Chondrocyte (in vitro differentiated cells): ENCODE measurements around the gene ZNF254. TPM values are rescaled to one million over a fixed set of nuclear protein-coding genes. Genes with fewer than 3 reads are reported as not detected.

ENCODE experiments used
- DNase-seq: peaks from one replicate; pipeline ENCODE4 v3.0.0; 2021; ENCODE audit warnings: mixed read lengths, low spot score
- H3K27ac Mint-ChIP-seq: one replicate; pipeline ENCODE4 v1.8.0; 2021; ENCODE audit warnings: mild to moderate bottlenecking, moderate library complexity, mixed read lengths; ENCODE audit not compliant: unreplicated experiment
- H3K27me3 Mint-ChIP-seq: 2 replicates; pipeline ENCODE4 v1.8.0; 2021; ENCODE audit warnings: low read depth, mixed read lengths
- H3K36me3 Mint-ChIP-seq: 2 replicates; pipeline ENCODE4 v1.8.0; 2021; ENCODE audit warnings: low read depth, mixed read lengths
- H3K4me1 Mint-ChIP-seq: 2 replicates; pipeline ENCODE4 v1.8.0; 2021; ENCODE audit warnings: low read depth, mild to moderate bottlenecking, mixed read lengths
- H3K4me3 Mint-ChIP-seq: one replicate; pipeline ENCODE4 v1.8.0; 2021; ENCODE audit warnings: mild to moderate bottlenecking, moderate library complexity, mixed read lengths; ENCODE audit not compliant: unreplicated experiment
- H3K9me3 Mint-ChIP-seq: 2 replicates; pipeline ENCODE4 v1.8.0; 2021; ENCODE audit warnings: low read depth, mixed read lengths
- CTCF ChIP-seq: fragments of 200-600 bp; sonication (generic); IDR thresholded peaks from 2 replicates; pipeline ENCODE4 v1.5.0; 2021; ENCODE audit warnings: antibody characterized with exemption, mild to moderate bottlenecking, moderate library complexity
- total RNA-seq: library from RNA; stranded (reverse); gene quantifications from 3 replicates; pipeline ENCODE4 v1.2.1, GENCODE V29; 2021

Gene ZNF254
- total RNA-seq, 1 donor from 2014 or later: 13.1 TPM

GRCh38 chr19:24051516-24051915 is 35.5 kb upstream of the ZNF254 start:
- Mint-ChIP-seq H3K9me3 (no peaks in the 10 kb centered on the region), H3K4me3 (no peak overlapping the region), H3K27me3 (no peaks in the 10 kb centered on the region), H3K4me1 (peaks cover 11% of the 10 kb centered on the region), H3K36me3 (peaks cover 68% of the 10 kb centered on the region), H3K27ac (no peak overlapping the region)
- no peak for DNase-seq
- no peak for TF ChIP-seq CTCF

GRCh38 chr19:24052811-24053210 is 34.2 kb upstream of the ZNF254 start:
- no peak for DNase-seq
- H3K36me3 Mint-ChIP-seq: peaks cover 58% of the 10 kb centered on the region
- no peaks in the 10 kb centered on the region for H3K27me3 Mint-ChIP-seq
- no peak overlapping the region for H3K27ac Mint-ChIP-seq
- no peak overlapping the region for H3K4me3 Mint-ChIP-seq
- peaks cover 11% of the 10 kb centered on the region for H3K4me1 Mint-ChIP-seq
- H3K9me3 Mint-ChIP-seq: no peaks in the 10 kb centered on the region
- no peak for TF ChIP-seq CTCF

DNA sequence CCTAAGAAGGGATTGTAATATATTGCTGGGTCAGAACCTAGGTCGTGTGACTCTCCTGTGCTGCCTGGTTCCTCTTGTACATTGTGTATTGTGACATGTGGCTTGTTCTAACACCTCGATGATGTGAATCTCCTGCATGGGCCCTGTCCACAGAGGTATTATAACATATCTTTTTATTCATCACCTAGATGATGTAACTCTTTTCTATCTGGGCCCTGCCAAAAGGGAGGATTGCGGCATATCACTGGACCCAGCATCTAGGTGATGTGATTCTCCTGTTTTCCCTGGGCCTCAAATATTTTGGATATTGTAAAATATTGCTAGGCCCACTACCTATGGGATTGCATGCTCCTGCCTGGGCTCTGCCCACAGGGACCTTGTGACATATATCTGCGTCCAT is 33.4 kb upstream of the ZNF254 start:
- Mint-ChIP-seq H3K4me3 (no peak overlapping the region), H3K4me1 (peaks cover 11% of the 10 kb centered on the region), H3K9me3 (no peaks in the 10 kb centered on the region), H3K36me3 (peaks cover 54% of the 10 kb centered on the region), H3K27me3 (no peaks in the 10 kb centered on the region), H3K27ac (peak overlapping the region; percentile 49)
- no peak for TF ChIP-seq CTCF
- DNase-seq: no peak

DNA sequence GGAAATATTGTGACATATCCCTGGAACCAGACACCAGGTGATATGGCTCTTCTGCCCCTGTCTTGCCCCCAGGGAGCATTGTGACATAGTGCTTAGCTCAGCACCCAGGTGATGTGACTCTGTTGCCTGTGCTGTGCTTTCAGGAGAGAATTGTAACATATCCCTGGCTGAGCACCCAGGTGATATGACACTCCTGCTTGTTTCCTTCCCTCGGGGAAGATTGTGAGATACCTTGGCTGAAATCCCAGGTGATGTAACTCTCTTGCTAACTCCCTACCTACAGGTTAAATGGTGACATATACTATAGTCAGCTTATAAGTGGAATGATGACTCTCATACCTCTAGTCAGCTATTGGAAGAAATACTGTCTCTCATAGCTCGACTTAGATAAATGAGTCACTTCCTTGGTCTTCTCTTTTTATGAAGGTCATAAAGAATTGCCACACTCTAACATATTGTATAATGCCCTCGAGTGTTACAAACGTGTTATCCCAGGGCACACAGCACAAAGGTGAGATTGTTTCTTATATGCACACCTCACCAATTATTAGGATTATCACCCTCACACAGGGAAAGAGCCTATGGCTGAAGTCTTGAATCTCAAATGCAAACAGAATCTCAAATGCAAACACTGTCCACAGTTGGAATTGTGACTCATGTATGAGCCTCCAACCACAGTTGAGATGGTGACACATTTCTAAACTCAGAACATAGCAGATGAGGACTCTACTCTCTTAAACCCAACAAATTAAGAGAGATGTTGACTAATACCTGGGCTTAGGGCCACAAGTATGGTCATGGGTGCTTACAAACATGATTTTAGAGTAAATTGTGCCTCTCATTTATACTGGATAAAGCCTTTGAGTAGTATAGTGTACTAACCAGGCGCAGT is 32.7 kb upstream of the ZNF254 start:
- peaks cover 55% of the 10 kb centered on the region for H3K36me3 Mint-ChIP-seq

DNA sequence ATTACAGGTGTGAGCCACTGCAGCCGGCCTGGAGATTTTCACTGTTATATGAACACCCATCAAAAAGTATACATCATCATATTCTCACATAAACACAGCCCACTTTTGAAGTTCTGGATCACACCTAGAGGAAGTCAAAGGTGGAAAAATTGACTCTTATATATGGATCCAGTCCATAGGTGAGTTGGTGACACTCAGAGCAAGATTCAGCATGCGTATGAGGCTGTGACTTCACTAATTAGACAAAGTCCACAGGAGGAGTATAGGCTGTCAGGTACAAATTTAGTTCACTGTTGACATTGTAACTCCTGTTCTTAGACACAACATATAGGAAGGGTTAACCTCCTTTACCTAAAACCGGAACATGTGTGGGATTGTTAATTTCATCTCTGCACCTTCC is 31.4 kb upstream of the ZNF254 start:
- peaks cover 54% of the 10 kb centered on the region for H3K36me3 Mint-ChIP-seq
- H3K27ac Mint-ChIP-seq: no peak overlapping the region
- no peak for TF ChIP-seq CTCF
- no peaks in the 10 kb centered on the region for H3K27me3 Mint-ChIP-seq
- DNase-seq: no peak
- no peaks in the 10 kb centered on the region for H3K9me3 Mint-ChIP-seq
- no peak overlapping the region for H3K4me3 Mint-ChIP-seq
- peaks cover 11% of the 10 kb centered on the region for H3K4me1 Mint-ChIP-seq

More for the DNA sequence above, 32.7 kb upstream of the ZNF254 start:
- no peaks in the 10 kb centered on the region for H3K27me3 Mint-ChIP-seq
- no peak overlapping the region for H3K4me3 Mint-ChIP-seq
- peaks cover 11% of the 10 kb centered on the region for H3K4me1 Mint-ChIP-seq
- TF ChIP-seq CTCF: no peak
- H3K27ac Mint-ChIP-seq: peak overlapping the region; percentile 49
- no peaks in the 10 kb centered on the region for H3K9me3 Mint-ChIP-seq
- no peak for DNase-seq
